ENCODE measurements around the gene CYP2C18. TPM values are rescaled to one million over a fixed set of nuclear protein-coding genes. Genes with fewer than 3 reads are reported as not detected.

CYP2C18 gene
- total and polyA plus RNA-seq, 2 donors, result 0.14 to 0.68 TPM

DNA sequence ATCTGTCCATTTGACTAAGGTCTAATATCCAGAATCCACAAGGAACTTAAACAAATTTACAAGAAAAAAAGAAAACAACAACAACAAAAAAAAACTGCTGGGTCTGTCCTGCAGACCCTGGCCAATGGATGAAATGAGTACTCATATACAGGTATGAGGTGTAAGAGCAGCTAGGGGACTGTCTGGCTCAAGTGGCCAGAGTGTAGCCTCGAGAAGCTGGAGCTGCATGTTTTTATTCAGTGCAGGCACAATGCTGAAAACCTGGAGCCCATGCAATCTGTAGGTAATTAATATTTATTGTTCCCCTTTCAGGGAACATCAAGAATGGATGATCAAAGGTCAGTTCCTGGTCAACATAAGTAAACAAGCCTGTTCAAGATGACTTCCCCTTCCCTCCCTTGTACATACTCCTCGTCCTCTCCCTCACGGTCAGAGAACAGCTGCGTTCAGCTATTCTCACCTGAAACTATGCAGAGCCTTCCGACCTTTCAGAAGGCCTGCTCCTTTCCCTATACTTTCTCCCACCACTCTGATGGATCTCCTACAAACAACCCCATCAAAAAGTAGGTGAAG, 94.4 kb downstream of the CYP2C18 start:
- no peak for DNase-seq (ENCODE audit: low read depth in 6 of 9, low spot score in 9 of 9)
- Histone ChIP-seq H3K4me1 (ENCODE audit: control insufficient read depth in 2 of 2, insufficient read depth in 2 of 2, low read length in 2 of 2) (no peaks in the 10 kb centered on the region), H3K36me3 (ENCODE audit: control insufficient read depth in 2 of 2, insufficient read depth in 2 of 2, low read length in 1 of 2) (no peaks in the 10 kb centered on the region), H3K27me3 (ENCODE audit: control insufficient read depth in 2 of 2, insufficient read depth in 1 of 2, low read length in 1 of 2) (no peaks in the 10 kb centered on the region), H3K4me3 (ENCODE audit: low read length in 2 of 2) (no peak overlapping the region), H3K9me3 (ENCODE audit: control insufficient read depth in 2 of 2, insufficient read depth in 1 of 2, low read length in 1 of 2) (no peaks in the 10 kb centered on the region), H3K27ac (ENCODE audit: low read depth in 1 of 2, low read length in 1 of 2) (no peak overlapping the region)
- WGBS, result 83% methylated on average over 5 of the region's 5 CpGs

DNA sequence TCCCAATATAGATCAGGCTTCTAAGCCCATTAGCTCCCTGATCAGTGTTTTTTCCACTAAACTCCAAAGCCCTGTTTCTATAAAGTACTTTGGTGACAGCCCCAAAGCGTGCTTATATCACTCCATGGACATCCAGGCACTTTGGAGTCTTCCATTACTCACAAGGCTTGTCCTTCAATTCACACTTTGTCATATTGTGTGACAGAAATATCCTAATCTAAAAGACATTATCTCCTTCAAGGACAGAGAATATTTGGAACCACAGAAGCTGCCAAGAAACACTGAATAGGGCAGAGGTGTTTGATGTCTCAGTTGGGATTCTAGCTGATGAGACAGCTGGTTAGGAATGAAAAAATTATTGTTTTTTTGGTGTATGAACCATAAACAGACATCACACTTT, 97.3 kb downstream of the CYP2C18 start:
- H3K4me3 ChIP-seq (ENCODE audit: low read length in 2 of 2), result no peak overlapping the region

DNA sequence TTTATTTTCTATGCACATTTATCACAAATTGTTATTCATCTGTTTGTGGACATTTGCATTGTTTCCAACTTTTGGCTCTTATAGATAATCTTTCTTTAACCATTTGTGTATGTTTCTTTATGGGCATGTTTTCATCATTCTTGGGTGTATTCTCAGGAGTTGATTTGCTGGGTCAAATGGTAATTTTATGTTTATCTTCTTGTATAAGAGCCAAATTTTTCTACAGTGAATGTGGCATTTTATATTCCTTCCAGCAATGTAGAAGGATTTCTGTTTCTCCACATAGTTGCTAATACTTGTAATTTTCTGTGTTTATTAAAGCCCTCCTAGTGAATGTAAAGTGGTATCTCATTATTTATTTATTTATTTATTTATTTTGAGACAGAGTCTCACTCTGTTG, 100.7 kb downstream of the CYP2C18 start:
- no peak overlapping the region for H3K4me3 ChIP-seq (ENCODE audit: low read length in 2 of 2)
- H3K4me1 ChIP-seq (ENCODE audit: control insufficient read depth in 2 of 2, insufficient read depth in 2 of 2, low read length in 2 of 2), result no peaks in the 10 kb centered on the region
- H3K36me3 ChIP-seq (ENCODE audit: control insufficient read depth in 2 of 2, insufficient read depth in 2 of 2, low read length in 1 of 2), result no peaks in the 10 kb centered on the region
- no peak overlapping the region for H3K27ac ChIP-seq (ENCODE audit: low read depth in 1 of 2, low read length in 1 of 2)
- DNase-seq (ENCODE audit: low read depth in 6 of 9, low spot score in 9 of 9), result no peak
- H3K9me3 ChIP-seq (ENCODE audit: control insufficient read depth in 2 of 2, insufficient read depth in 1 of 2, low read length in 1 of 2), result no peaks in the 10 kb centered on the region
- H3K27me3 ChIP-seq (ENCODE audit: control insufficient read depth in 2 of 2, insufficient read depth in 1 of 2, low read length in 1 of 2), result no peaks in the 10 kb centered on the region

More for the DNA sequence above, 97.3 kb downstream of the CYP2C18 start:
- 78% methylated on average over 1 of the region's 1 CpG for WGBS
- H3K27me3 ChIP-seq (ENCODE audit: control insufficient read depth in 2 of 2, insufficient read depth in 1 of 2, low read length in 1 of 2), result no peaks in the 10 kb centered on the region
- no peaks in the 10 kb centered on the region for H3K9me3 ChIP-seq (ENCODE audit: control insufficient read depth in 2 of 2, insufficient read depth in 1 of 2, low read length in 1 of 2)
- DNase-seq (ENCODE audit: low read depth in 6 of 9, low spot score in 9 of 9), result no peak
- no peak overlapping the region for H3K27ac ChIP-seq (ENCODE audit: low read depth in 1 of 2, low read length in 1 of 2)
- H3K36me3 ChIP-seq (ENCODE audit: control insufficient read depth in 2 of 2, insufficient read depth in 2 of 2, low read length in 1 of 2), result no peaks in the 10 kb centered on the region
- H3K4me1 ChIP-seq (ENCODE audit: control insufficient read depth in 2 of 2, insufficient read depth in 2 of 2, low read length in 2 of 2), result no peaks in the 10 kb centered on the region

GRCh38 chr10:94785211-94785610, 101.7 kb downstream of the CYP2C18 start:
- Histone ChIP-seq H3K9me3 (ENCODE audit: control insufficient read depth in 2 of 2, insufficient read depth in 1 of 2, low read length in 1 of 2) (no peaks in the 10 kb centered on the region), H3K4me3 (ENCODE audit: low read length in 2 of 2) (no peak overlapping the region), H3K27me3 (ENCODE audit: control insufficient read depth in 2 of 2, insufficient read depth in 1 of 2, low read length in 1 of 2) (no peaks in the 10 kb centered on the region), H3K36me3 (ENCODE audit: control insufficient read depth in 2 of 2, insufficient read depth in 2 of 2, low read length in 1 of 2) (no peaks in the 10 kb centered on the region), H3K4me1 (ENCODE audit: control insufficient read depth in 2 of 2, insufficient read depth in 2 of 2, low read length in 2 of 2) (no peaks in the 10 kb centered on the region), H3K27ac (ENCODE audit: low read depth in 1 of 2, low read length in 1 of 2) (no peak overlapping the region)
- 87% methylated on average over 2 of the region's 2 CpGs for WGBS
- no peak for DNase-seq (ENCODE audit: low read depth in 6 of 9, low spot score in 9 of 9)

Other genes starting within 250 kb of the CYP2C18 start
- 46.0 TPM for gene HELLS, start 137.9 kb upstream of the CYP2C18 start, total RNA-seq
- gene HELLS, start 137.9 kb upstream of the CYP2C18 start, polyA plus RNA-seq, result 8.5 TPM
- gene CYP2C19, start 79.0 kb downstream of the CYP2C18 start, total RNA-seq, result not detected
- 0.02 TPM for gene CYP2C19, start 79.0 kb downstream of the CYP2C18 start, polyA plus RNA-seq